ENCODE measurements around the gene SLC22A23.

Gene SLC22A23

GRCh38 chr6:3303795-3304411 lies 152.9 kb downstream of the SLC22A23 start:
- DNase-seq (ENCODE audit: insufficient read length, low spot score) (no peak), FAIRE-seq (no peak)
- TF ChIP-seq CTCF (IDR thresholded peaks at IDR 0.05; ENCODE audit: insufficient read depth, missing control alignments), result no peak

- no peak for TF ChIP-seq CTCF (IDR thresholded peaks at IDR 0.05; ENCODE audit: insufficient read depth, missing control alignments)
- DNase-seq (ENCODE audit: insufficient read length, low spot score) (no peak), FAIRE-seq (no peak)
These were observed 155.3 kb downstream of the SLC22A23 start for GRCh38 chr6:3301506-3301905.

- TF ChIP-seq CTCF (IDR thresholded peaks at IDR 0.05; ENCODE audit: insufficient read depth, missing control alignments), result no peak
- DNase-seq (ENCODE audit: insufficient read length, low spot score), result no peak
- no peak for FAIRE-seq
These were observed 157.6 kb downstream of the SLC22A23 start for GRCh38 chr6:3299221-3299620.

GRCh38 chr6:3297909-3298308 lies 158.9 kb downstream of the SLC22A23 start:
- FAIRE-seq, result no peak
- DNase-seq (ENCODE audit: insufficient read length, low spot score), result no peak
- no peak for TF ChIP-seq CTCF (IDR thresholded peaks at IDR 0.05; ENCODE audit: insufficient read depth, missing control alignments)

- TF ChIP-seq CTCF (IDR thresholded peaks at IDR 0.05; ENCODE audit: insufficient read depth, missing control alignments), result no peak
- FAIRE-seq, result no peak
- no peak for DNase-seq (ENCODE audit: insufficient read length, low spot score)
These were observed 159.8 kb downstream of the SLC22A23 start for GRCh38 chr6:3297006-3297405.

GRCh38 chr6:3296537-3296936 lies 160.3 kb downstream of the SLC22A23 start:
- FAIRE-seq (no peak), DNase-seq (ENCODE audit: insufficient read length, low spot score) (no peak)
- TF ChIP-seq CTCF (IDR thresholded peaks at IDR 0.05; ENCODE audit: insufficient read depth, missing control alignments), result no peak

GRCh38 chr6:3296078-3296477 lies 160.8 kb downstream of the SLC22A23 start:
- DNase-seq (ENCODE audit: insufficient read length, low spot score) (no peak), FAIRE-seq (no peak)

More at GRCh38 chr6:3296078-3296477, 160.8 kb downstream of the SLC22A23 start:
- TF ChIP-seq CTCF (IDR thresholded peaks at IDR 0.05; ENCODE audit: insufficient read depth, missing control alignments), result no peak

All from D721Med (cell line).